HG03354 (cell line): ENCODE measurements around the gene IGHMBP2.

Source experiments
- ATAC-seq: cut with Tn5 transposase; IDR thresholded peaks from one replicate; pipeline ENCODE4 v1.9.1; 2021; ENCODE audit warnings: mild to moderate bottlenecking; ENCODE audit not compliant: unreplicated experiment, poor library complexity, severe bottlenecking

The IGHMBP2 gene

DNA sequence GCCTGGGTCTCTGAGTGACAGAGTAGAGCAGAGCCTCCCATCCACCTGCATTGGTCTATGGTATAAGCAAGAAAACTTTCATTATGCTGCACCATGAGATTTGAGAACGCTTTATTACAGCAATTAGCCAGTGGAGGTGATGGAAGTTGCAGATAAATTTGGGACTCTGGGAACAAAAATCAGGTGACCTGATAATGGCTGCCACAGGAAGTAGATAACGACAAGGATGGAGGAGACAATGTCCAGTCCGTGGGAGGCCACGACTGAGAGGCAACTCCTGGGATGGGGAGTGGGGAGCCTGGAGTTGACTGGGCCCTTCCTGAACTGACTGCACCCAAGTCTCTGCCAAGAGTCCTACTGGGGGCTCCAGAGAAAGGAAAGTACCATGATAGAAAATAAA is 72.4 kb downstream of the IGHMBP2 start:
- no peak for ATAC-seq

DNA sequence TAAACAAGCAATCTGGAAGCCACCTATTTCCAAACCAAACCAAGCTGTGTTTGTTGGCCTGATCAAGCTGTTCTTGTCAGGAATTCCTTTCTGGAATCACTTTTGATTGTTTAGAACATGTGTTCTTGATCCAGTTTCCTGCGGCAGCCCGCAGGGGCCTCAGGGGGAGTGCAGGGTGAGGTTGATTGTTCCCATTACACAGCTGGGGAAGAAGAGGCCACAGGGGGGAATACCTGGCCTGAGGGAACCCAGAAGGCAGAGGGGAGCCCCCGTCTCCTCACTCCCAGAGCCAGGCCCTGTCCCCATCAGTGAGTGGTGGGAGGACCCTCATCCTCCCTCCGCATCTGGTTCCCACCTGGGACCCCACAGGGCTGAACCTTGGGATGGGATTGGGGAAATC is 72.9 kb downstream of the IGHMBP2 start:
- no peak for ATAC-seq

DNA sequence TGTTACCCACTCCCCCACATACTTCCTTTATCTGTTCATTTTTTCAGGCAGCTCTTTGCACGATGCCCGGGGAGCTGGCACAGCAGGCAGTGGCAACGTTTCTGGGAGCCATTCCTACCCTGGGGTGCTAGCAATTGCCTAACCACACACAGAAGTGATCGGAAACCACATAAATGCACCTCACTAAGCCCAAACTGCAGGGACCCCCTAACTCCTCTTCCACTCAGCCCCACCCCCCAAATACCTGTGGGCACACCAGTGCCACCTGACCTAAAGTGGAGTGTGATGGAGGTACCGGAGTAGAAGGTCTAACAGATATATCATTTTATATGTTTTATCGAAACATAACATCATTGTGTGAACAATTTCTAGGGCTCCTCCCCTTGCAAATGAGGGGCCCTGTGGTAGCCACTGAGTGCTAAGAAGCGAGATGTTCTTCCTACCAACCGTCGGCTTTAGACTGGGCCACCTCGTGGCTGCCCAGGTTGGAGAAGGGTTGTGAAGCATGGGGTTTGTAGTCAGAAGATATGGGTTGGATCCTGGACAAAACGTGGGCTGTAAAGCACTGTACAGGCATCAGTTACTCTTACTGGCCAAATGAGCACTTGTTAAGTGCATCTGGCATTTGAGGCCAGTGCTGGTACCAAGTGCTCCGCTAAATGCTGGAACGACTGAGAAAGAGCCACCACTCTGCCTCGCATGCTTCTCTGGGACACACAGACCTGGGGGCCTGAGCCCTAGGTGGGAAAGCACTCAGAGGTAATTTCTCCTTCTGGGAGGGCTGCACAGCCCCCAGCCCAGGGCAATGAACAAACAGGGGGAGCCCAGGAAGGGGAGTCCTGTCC is 74.3 kb downstream of the IGHMBP2 start:
- no peak for ATAC-seq

DNA sequence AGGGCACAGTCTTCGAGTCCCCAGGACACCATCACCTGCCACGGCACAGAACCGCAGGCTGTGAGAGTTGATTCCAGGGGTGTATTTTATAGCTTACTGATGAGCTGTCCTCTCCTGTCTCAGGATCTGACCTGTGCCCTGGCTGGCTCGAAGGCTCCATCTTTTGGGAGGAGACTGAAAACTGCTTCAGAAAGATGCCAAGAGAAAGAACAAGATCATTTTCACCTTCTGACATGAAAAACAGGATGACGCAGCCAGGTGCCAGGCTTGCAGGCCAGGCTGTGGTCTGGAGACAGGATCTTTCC is 74.9 kb downstream of the IGHMBP2 start:
- ATAC-seq, result no peak

DNA sequence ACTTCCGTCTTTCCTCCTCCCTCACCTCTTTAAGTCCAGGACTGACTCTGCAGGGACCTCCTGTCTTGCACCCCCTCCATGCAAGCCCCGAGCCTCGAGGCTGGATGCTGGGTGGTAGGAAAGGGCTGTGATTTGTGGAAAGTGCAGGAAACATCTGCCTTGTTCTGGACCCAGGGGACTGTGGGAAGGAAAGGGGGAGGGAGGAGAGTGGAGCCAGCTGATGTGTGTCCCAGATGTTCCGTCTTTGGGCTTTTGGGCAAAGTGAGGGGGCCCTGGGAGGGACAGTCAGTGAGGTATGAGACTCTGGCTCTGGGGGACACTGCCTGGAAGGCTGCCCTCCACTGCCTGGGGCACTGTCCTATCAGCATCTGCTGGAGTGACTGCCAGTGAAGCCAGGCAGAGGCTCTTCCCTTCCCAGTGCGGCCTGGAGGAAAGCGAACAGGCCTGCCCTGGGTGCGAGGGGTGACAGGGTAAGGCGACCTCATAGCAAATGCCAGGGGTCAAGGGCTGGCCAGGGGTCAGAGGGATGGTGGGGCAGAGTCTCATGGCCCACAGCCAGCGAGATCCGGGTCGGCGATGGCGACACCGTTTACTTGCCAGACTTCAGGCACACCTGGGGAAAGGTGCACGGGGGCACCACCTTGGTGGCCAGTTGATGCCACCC is 75.4 kb downstream of the IGHMBP2 start:
- ATAC-seq, result no peak

DNA sequence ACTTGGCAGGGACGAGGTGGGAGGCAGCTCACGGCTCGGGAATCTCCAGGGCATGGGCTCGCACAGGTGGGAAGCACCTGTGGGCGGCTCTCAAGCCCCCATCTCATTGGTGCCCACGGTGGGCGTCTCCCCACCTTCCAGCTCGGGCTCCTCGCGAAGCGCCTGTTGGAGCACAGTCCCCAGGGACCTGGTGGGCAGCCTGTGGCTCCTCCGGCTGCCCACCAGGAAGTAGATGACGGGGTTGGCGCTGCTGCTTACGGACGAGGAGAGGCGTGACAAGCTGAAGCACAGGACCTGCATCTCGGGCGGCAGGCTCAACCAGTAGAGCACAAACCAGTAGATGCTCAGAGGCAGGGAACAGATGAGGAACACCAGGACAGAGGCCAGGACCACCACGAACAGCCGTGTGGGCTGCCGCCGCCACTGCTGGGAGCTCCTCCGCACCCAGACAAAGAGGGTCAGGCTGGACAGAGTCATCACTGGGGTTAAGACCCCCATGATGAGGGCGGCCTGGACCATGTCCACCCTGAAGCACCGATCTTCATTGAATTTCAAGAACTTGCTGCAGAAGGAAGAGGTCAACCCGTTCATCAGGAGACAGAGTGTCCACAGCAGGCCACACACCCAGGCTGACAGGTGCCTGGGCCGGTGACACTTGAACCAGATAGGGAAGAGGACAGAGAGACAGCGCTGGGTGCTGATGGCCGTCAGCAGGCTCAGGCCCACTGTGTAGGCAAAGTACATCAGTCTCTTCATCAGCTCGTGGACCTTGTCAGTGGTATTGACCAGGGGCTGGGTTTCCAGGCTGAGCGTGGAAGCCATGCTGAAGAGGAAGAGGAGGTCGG is 76.5 kb downstream of the IGHMBP2 start:
- no peak for ATAC-seq

DNA sequence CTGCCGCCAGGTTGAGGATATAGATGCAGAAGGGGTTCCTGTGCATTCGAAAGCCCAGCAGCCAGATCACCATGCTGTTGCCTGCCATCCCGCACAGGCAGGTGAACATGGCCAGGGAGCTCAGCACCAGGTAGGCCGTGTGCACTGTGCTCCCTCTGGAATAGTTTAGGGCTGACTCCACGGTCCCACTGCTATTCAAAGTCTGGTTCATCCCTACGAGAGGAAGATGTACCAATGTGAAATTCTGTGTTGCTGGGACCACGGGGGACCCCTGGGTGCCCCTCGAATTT is 77.0 kb downstream of the IGHMBP2 start, which contains the start of gene MRGPRD:
Gene MRGPRD, minus strand, starts transcription at position 211 of the 290 bp plus-strand sequence. Its CDS starts 0 bp downstream, at position 211.
- ATAC-seq, result no peak

DNA sequence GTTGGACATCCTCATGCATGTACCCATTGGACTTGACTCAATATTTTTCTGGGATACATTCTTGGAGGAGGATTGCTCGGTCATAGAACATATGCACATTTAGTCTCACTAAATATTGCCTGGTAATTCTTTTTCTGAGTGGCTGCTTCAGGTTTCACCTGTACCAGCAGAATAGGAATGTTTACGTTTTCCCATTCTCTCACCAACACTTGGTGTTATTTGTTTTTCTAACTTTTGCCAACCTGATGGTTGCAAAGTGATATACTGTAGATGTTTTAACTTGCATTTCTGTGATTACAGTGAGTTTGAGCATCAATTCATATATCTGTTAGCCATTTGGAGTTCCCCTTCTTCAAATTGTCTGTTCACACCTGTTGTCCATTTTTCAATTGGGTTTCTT is 78.4 kb downstream of the IGHMBP2 start:
- no peak for ATAC-seq

DNA sequence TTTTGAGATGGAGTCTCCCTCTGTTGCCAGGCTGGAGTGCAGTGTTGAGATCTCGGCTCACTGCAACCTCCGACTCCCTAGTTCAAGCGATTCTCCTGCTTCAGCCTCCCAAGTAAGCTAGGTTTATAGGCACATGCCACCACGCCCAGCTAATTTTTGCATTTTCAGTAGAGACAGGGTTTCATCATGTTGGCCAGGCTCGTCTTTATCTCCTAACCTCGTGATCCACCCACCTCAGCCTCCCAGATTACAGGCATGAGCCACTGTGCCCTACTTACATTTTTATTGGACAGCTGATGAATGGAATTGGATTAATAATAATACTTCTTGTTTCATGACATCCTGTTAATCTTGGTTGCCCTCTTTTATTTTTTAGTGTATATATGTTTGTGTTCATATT is 80.1 kb downstream of the IGHMBP2 start:
- no peak for ATAC-seq

DNA sequence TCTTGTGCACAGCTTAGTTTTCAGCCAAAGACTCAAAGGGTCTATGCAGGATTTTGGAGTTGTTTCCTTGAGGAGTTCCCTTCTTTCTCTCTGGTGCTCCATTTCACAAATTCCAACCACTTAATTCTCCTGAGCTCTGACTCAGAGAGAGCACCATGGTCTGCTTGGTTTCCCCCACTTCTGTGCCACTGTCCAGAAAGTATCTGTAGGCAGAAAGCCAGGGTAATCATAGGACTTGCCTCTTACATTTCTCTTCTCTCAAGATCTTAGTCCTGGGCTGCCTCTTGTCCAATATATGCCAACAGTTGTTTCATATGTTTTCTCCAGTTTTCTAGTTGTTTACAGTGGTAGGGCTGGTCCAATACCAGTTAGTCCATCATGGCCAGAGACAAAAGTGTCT is 83.5 kb downstream of the IGHMBP2 start:
- ATAC-seq, result no peak

DNA sequence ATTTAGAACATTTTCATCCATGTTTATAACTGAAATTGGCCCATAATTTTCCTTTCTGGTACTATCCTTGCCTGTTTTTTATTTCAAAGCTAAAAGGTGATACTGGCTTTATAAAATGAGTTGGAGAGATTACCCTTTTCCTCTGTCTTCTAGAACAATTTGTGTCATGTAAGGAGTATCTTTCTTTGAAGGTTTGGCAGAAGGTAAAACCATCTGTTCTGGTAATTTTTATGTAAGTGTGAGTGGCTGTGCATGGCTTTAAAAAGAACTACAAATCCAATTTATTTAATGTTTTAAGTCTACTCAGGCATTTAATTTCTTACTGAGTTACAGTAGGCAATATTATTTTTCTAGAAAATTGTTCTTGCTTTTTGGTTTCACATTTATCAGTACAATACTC is 84.8 kb downstream of the IGHMBP2 start:
- ATAC-seq, result no peak
